ENCODE data around the gene ARHGAP24.

- TF ChIP-seq CTCF (IDR thresholded peaks at IDR 0.05), result no peak
- TF ChIP-seq SIN3A (IDR thresholded peaks at IDR 0.05; ENCODE audit: borderline replicate concordance, insufficient read depth, low read depth, low read length), result no peak
- no peak for TF ChIP-seq TCF7L2 (IDR thresholded peaks at IDR 0.05; ENCODE audit: low read depth, low read length)
These were observed 478.2 kb downstream of the ARHGAP24 start for GRCh38 chr4:85952972-85953650.
